ENCODE data around the gene TXNDC15. TPM values are rescaled to one million over a fixed set of nuclear protein-coding genes. Genes with fewer than 3 reads are reported as not detected.

The TXNDC15 gene
- total RNA-seq, 1 experiment from 2014 or later: 19.5 TPM

- no peak overlapping the region for H2AFZ ChIP-seq
- no TSS peak for BruUV-seq (replicated peaks)
- no peaks in the 10 kb centered on the region; the same call in none of the 2 replicates for H3K9me2 ChIP-seq (ENCODE audit: insufficient read depth)
- peaks cover 5% of the 10 kb centered on the region; the same call in 1 of the 2 replicates for H4K20me1 ChIP-seq (ENCODE audit: insufficient read depth)
- intact Hi-C loops (cut with micrococcal nuclease; ENCODE audit: unreplicated experiment): no loop called here
- POLR2A ChIA-PET (ENCODE audit: unreplicated experiment): no interaction called here
- no peak for DNase-seq
- no peak for TF ChIP-seq EZH2 (IDR thresholded peaks at IDR 0.05; ENCODE audit: low read depth)
- TF ChIP-seq, protein P1, sequence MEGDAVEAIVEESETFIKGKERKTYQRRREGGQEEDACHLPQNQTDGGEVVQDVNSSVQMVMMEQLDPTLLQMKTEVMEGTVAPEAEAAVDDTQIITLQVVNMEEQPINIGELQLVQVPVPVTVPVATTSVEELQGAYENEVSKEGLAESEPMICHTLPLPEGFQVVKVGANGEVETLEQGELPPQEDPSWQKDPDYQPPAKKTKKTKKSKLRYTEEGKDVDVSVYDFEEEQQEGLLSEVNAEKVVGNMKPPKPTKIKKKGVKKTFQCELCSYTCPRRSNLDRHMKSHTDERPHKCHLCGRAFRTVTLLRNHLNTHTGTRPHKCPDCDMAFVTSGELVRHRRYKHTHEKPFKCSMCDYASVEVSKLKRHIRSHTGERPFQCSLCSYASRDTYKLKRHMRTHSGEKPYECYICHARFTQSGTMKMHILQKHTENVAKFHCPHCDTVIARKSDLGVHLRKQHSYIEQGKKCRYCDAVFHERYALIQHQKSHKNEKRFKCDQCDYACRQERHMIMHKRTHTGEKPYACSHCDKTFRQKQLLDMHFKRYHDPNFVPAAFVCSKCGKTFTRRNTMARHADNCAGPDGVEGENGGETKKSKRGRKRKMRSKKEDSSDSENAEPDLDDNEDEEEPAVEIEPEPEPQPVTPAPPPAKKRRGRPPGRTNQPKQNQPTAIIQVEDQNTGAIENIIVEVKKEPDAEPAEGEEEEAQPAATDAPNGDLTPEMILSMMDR (conservative IDR thresholded peaks at IDR 0.05): no peak
- no peak overlapping the region for H3K4me2 ChIP-seq
- H3K79me2 ChIP-seq (ENCODE audit: low read depth): no peaks in the 10 kb centered on the region; the same call in 1 of the 2 replicates
- no peak overlapping the region for H3K27ac ChIP-seq
- no peaks in the 10 kb centered on the region; the same call in 1 of the 2 replicates for H3F3A ChIP-seq (ENCODE audit: insufficient read depth, low read depth)
- H3K36me3 ChIP-seq (ENCODE audit: low read depth): no peaks in the 10 kb centered on the region
- H3K27me3 ChIP-seq (ENCODE audit: insufficient read depth, low read depth): no peaks in the 10 kb centered on the region
- CTCF ChIA-PET: no interaction called here
- H3K4me3 ChIP-seq: no peak overlapping the region
- H3K9me3 ChIP-seq (ENCODE audit: insufficient read depth, low read depth): no peaks in the 10 kb centered on the region; the same call in 1 of the 2 replicates
- H3K4me1 ChIP-seq (replicated peaks; ENCODE audit: insufficient read depth): no peaks in the 10 kb centered on the region
Measured at GRCh38 chr5:134948911-134949310, 74.7 kb downstream of the TXNDC15 start.

GRCh38 chr5:134949316-134949715 lies 75.1 kb downstream of the TXNDC15 start:
- peaks cover 5% of the 10 kb centered on the region; the same call in 1 of the 2 replicates for H4K20me1 ChIP-seq (ENCODE audit: insufficient read depth)
- ChIA-PET POLR2A (ENCODE audit: unreplicated experiment) (no interaction called here), CTCF (no interaction called here)
- H3K4me3 ChIP-seq: no peak overlapping the region
- no peaks in the 10 kb centered on the region; the same call in 1 of the 2 replicates for H3F3A ChIP-seq (ENCODE audit: insufficient read depth, low read depth)
- intact Hi-C loops (cut with micrococcal nuclease; ENCODE audit: unreplicated experiment): no loop called here
- no peaks in the 10 kb centered on the region for H3K36me3 ChIP-seq (ENCODE audit: low read depth)
- no peak overlapping the region for H2AFZ ChIP-seq
- DNase-seq: no peak
- no peaks in the 10 kb centered on the region; the same call in 1 of the 2 replicates for H3K79me2 ChIP-seq (ENCODE audit: low read depth)
- H3K27ac ChIP-seq: no peak overlapping the region
- no peaks in the 10 kb centered on the region for H3K4me1 ChIP-seq (replicated peaks; ENCODE audit: insufficient read depth)
- H3K9me3 ChIP-seq (ENCODE audit: insufficient read depth, low read depth): peaks cover 2% of the 10 kb centered on the region
- TF ChIP-seq, protein P1 (conservative IDR thresholded peaks at IDR 0.05): no peak
- TF ChIP-seq EZH2 (IDR thresholded peaks at IDR 0.05; ENCODE audit: low read depth): no peak
- no TSS peak for BruUV-seq (replicated peaks)
- no peak overlapping the region for H3K4me2 ChIP-seq
- no peaks in the 10 kb centered on the region; the same call in none of the 2 replicates for H3K9me2 ChIP-seq (ENCODE audit: insufficient read depth)
- H3K27me3 ChIP-seq (ENCODE audit: insufficient read depth, low read depth): no peaks in the 10 kb centered on the region

Small RNA genes lying within 50 kb of the gene (microRNA-seq; reads per million reads assigned to microRNA genes)
- gene MIR4461 (ENCODE audit: borderline number of aligned reads, borderline replicate concordance): not detected

Other genes with a start within 250 kb of the TXNDC15 start
- 37.6 and 49.5 TPM in 2 replicates for gene SAR1B, start 241.5 kb upstream of the TXNDC15 start, total RNA-seq (2021)
- 10.4 and 16.2 TPM in 2 replicates for gene SEC24A, start 225.6 kb upstream of the TXNDC15 start, total RNA-seq (2021)
- gene CAMLG, start 135.8 kb upstream of the TXNDC15 start, total RNA-seq (2021): 24.4 and 28.0 TPM in 2 replicates
- gene DDX46, start 115.6 kb upstream of the TXNDC15 start, total RNA-seq (2021): 76.5 and 79.8 TPM in 2 replicates
- 16.4 and 29.2 TPM in 2 replicates for gene C5orf24, start 28.4 kb upstream of the TXNDC15 start, total RNA-seq (2021)
- gene PCBD2, start 30.8 kb downstream of the TXNDC15 start, total RNA-seq (2021): 14.5 and 17.6 TPM in 2 replicates
- 0.57 and 0.68 TPM in 2 replicates for gene CATSPER3, start 93.5 kb downstream of the TXNDC15 start, total RNA-seq (2021)
- gene PITX1, start 159.9 kb downstream of the TXNDC15 start, total RNA-seq (2021): 27.8 and 38.9 TPM in 2 replicates

All from PC-9 (cell line).